ENCODE measurements around the gene EXTL1.

The EXTL1 gene

GRCh38 chr1:26025060-26025459, 3.5 kb downstream of the EXTL1 start:
- no peak for DNase-seq

GRCh38 chr1:26025517-26025916, 3.9 kb downstream of the EXTL1 start:
- DNase-seq = no peak

- DNase-seq = no peak
Observed at GRCh38 chr1:26027716-26028489, 6.3 kb downstream of the EXTL1 start.

- DNase-seq = no peak
Observed at GRCh38 chr1:26028490-26028980, 7.0 kb downstream of the EXTL1 start.

GRCh38 chr1:26029054-26029863, 7.7 kb downstream of the EXTL1 start:
- DNase-seq = no peak

- no peak for DNase-seq
Observed at GRCh38 chr1:26029864-26030481, 8.4 kb downstream of the EXTL1 start.

GRCh38 chr1:26031196-26031595, 9.6 kb downstream of the EXTL1 start:
- DNase-seq = no peak

- DNase-seq = peak; percentile 67
Observed at GRCh38 chr1:26031611-26032220, 10.1 kb downstream of the EXTL1 start.

- DNase-seq = no peak
Observed at GRCh38 chr1:26032656-26033357, 11.2 kb downstream of the EXTL1 start.

- DNase-seq = no peak
Observed at GRCh38 chr1:26034504-26035202, 13.1 kb downstream of the EXTL1 start.

GRCh38 chr1:26035203-26035958, 13.8 kb downstream of the EXTL1 start:
- peak; percentile 92 for DNase-seq

GRCh38 chr1:26035959-26036755, 14.6 kb downstream of the EXTL1 start:
- DNase-seq = peak; percentile 66

GRCh38 chr1:26036756-26037281, 15.2 kb downstream of the EXTL1 start:
- DNase-seq = no peak

GRCh38 chr1:26037904-26038303, 16.3 kb downstream of the EXTL1 start:
- DNase-seq = no peak

GRCh38 chr1:26038477-26038876, 16.9 kb downstream of the EXTL1 start:
- DNase-seq = no peak

GRCh38 chr1:26038904-26039303, 17.3 kb downstream of the EXTL1 start:
- DNase-seq = no peak

GRCh38 chr1:26041401-26041800, 19.8 kb downstream of the EXTL1 start:
- DNase-seq = no peak

- DNase-seq = no peak
Observed at GRCh38 chr1:26041978-26042377, 20.4 kb downstream of the EXTL1 start.

GRCh38 chr1:26043765-26044164, 22.2 kb downstream of the EXTL1 start:
- DNase-seq = no peak

GRCh38 chr1:26044414-26044813, 22.8 kb downstream of the EXTL1 start:
- no peak for DNase-seq

Measured in fibroblast of skin of scalp (primary cell).